IPS-18c (cell line): ENCODE measurements around the gene ACVR1B.

ENCODE experiments used
- H3K4me3 ChIP-seq: 2 replicates; pipeline ENCODE4 v1.7.0; 2013; ENCODE audit warnings: low read depth, mild to moderate bottlenecking, low read length, moderate library complexity; ENCODE audit not compliant: insufficient read depth
- H3K9me3 ChIP-seq: one replicate; pipeline ENCODE4 v1.6.1; 2013; ENCODE audit warnings: mild to moderate bottlenecking, low read length, moderate library complexity; ENCODE audit not compliant: control insufficient read depth, insufficient read depth

The ACVR1B gene

DNA sequence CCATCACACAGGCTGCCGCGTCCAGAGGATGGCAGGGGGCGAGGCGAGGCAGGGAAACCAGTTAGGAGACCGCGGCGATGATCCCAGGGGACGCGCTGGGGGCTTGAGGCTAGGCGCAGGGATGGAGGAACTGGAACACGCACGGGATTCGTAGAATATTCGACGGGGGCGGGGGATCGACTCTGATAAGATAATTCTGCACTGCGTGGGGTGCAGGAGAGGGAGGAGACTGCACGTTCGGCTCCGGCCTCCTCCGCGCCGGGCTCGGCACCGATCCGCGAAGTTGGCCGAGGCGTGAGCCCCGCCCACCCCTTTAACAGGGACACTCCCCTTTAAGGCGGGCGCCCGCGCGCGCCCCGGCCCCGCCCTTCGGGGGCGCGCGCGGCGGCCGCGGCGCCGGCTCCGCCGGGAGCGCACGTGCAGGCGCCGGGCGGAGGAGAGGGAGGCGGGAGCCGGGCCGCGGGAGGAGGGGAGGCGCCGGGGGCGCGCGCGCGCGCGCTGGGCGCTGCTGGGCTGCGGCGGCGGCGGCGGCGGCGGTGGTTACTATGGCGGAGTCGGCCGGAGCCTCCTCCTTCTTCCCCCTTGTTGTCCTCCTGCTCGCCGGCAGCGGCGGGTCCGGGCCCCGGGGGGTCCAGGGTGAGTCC lies at the start of gene ACVR1B:
TSS of gene ACVR1B (plus strand) at position 501 of the 644 bp plus-strand sequence. CDS start at position 546, 45 bp downstream.
- Histone ChIP-seq H3K9me3 (no peaks in the 10 kb centered on the region), H3K4me3 (peak within 1 kb of the TSS; percentile 85)

DNA sequence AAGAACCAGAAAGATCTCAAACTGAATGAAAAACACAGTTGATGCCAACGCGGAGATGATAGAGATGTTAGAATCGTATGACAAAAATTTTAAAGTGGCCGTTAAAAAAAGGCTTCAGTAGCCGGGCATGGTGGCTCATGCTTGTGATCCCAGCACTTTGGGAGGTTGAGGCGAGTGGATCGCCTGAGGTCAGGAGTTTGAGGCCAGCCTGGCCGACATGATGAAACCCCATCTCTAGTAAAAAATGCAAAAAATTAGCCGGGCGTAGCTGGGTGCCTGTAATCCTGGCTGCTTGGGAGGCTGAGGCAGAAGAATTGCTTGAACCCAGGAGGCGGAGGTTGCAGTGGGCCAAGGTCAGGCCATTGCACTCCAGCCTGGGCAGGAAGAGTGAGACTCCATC lies 49.6 kb upstream of the ACVR1B start:
- no peak overlapping the region for H3K4me3 ChIP-seq
- no peaks in the 10 kb centered on the region for H3K9me3 ChIP-seq

DNA sequence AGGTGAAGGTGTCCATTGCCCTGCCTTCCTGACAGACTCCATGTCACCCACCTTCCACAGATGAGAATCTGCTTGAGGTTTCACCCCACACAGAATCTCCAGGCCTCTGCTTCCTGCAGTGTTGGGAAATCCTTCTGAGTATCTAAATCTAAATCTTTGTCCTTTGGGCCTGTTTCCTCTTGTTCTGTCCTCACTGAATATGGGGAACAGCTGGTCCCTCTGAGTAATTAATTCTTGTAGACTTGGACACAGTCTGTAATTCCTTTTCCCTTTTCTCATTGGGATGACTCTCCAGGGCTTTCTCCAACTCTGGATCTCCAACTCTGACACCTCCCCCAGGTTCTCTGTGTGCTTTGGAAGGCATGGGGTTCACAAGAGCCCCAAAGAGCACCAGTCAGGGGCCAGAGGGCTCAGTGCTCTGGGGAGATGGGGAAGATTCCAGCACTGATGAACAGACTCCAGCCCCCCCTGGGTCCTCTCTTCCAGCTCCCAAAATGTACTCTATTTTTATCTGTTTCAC lies 46.5 kb upstream of the ACVR1B start:
- no peak overlapping the region for H3K4me3 ChIP-seq
- H3K9me3 ChIP-seq: no peaks in the 10 kb centered on the region

DNA sequence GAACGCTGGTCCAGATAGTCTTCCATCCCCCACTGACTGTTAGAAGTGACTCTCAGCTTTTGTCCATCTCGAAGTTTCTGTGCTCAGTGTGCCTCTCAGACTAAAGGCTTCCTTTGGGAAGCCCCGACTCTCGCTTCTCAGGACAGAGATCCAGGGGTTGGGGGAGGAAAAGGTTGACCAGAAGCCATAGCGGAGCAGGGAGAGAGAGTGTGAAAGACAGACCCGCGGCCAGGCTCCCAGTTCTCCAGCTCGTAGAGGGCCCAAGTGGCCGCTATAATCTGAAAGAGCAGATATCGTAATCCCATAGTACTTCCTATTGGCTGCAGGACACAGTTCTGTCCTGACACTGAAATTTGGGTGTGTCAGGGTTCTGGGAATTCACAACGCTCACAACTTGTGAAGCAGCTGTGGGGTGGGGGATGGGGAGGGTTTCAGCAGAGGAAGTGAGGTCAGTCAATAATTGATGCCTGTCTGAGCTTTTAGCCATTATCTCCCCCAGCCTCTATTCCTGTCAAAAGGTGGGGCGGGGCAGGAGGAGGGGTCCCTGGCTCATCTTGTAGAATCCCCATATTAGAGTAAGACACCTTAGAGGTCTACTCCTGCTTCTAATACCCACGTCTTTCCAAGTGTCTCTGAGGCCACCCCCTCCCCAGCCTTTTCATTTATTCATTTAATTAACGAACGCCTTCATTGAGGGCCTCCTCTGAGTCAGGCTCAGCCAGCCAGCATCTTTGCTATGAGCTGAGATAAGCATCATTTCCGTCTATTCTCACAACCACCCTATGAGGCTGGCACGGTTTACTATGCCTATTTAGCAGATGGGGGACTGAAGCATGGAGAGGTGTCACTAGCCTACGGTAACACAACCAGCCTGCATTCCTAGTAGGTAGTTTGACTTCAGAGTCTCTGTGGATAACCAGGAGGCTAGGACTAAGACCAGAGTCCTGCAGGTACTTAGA lies 45.7 kb upstream of the ACVR1B start:
- H3K9me3 ChIP-seq: no peaks in the 10 kb centered on the region
- H3K4me3 ChIP-seq: no peak overlapping the region

DNA sequence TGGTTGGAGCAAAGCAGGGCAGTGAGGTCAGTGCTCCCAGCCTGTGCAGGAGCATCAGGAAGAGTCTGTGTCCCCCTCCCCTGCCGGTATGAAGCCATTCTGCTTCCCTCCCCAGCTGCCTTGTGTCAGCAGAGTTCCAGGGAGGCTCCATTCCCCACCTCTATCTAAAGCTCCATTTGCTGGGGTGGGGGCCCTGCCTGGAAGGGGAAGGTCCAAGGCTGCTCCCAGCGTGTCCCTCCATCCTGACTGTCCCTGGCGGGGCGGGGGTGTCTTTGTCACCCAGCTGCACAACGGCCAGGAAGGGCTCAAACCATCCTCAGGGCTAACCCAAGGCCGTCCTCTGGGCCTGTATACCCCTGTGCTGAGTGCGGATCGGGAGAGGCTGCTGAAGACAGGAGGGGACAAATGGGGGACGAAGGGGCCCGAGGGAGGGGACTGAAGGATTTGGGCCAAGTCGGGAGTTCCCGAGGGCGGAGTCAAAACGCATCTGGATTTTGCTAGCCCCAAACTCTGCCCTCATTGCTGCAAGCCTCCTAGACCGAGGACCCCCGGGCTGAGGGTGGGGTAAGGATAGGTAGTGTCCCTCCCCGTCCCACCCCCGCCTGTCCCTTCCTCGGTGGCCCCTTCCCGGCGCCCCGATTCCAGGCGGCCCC lies 44.9 kb upstream of the ACVR1B start:
- Histone ChIP-seq H3K4me3 (peak overlapping the region; percentile 46; the same call in 1 of the 2 replicates), H3K9me3 (no peaks in the 10 kb centered on the region)

DNA sequence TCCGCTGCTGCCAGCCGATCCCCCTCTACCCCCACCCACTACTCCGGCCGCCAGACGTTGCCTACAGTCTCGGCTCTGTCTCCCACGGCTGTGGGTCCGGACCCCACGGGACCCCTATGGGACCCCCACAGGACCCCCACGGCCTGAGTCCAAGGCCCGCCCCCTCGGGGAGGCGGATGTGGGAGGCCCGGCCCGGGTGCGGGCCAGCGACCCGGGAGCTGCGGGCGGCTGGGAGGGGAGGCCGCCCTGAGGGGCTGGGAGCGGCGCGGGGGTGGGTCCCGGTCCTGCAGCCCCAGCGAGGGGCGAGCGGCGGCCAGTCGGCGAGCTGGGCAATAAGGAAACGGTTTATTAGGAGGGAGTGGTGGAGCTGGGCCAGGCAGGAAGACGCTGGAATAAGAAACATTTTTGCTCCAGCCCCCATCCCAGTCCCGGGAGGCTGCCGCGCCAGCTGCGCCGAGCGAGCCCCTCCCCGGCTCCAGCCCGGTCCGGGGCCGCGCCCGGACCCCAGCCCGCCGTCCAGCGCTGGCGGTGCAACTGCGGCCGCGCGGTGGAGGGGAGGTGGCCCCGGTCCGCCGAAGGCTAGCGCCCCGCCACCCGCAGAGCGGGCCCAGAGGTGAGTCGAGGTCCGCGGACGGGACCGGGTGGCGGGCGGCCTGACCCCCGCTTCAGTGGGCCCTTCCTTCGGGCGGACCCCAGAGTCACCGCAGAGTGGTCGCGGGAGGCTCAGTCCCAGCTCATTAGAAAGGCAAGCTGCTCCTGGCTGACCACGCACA lies 44.2 kb upstream of the ACVR1B start, which contains the start of gene ACVRL1:
TSS of gene ACVRL1 (plus strand) at position 422 of the 773 bp plus-strand sequence. CDS start 4,971 bp downstream, outside the sequence.
- peak within 1 kb of the TSS; percentile 46 for H3K4me3 ChIP-seq
- H3K9me3 ChIP-seq: no peaks in the 10 kb centered on the region

DNA sequence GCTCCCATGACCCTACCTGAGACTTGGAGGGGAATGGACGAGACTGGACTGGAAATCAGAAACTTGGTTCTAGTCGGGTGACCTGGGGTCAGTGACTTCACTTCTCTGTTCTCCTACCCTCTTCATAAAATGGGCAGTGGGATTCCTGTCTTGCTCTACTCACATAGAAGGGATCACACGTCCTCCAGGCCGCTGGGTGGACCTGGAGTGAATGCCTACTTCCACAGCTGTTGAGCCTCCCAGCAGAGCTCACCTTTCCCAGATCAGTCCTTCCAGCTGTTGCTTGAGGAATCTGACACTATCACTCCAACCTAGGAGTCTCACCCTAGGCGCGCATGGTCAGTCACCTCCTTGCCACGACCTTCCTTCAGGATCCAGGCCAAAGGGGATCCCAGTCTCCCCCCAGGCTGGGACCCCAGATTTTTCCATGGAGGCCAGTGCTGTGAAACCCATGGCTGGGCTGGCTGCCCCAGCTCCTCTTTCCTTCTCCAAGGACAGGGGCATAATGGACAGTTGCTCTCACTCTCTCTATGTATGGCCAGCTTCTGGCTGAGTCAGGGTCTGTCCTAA lies 43.6 kb upstream of the ACVR1B start:
- peak overlapping the region; percentile 46 for H3K4me3 ChIP-seq
- H3K9me3 ChIP-seq: no peaks in the 10 kb centered on the region

DNA sequence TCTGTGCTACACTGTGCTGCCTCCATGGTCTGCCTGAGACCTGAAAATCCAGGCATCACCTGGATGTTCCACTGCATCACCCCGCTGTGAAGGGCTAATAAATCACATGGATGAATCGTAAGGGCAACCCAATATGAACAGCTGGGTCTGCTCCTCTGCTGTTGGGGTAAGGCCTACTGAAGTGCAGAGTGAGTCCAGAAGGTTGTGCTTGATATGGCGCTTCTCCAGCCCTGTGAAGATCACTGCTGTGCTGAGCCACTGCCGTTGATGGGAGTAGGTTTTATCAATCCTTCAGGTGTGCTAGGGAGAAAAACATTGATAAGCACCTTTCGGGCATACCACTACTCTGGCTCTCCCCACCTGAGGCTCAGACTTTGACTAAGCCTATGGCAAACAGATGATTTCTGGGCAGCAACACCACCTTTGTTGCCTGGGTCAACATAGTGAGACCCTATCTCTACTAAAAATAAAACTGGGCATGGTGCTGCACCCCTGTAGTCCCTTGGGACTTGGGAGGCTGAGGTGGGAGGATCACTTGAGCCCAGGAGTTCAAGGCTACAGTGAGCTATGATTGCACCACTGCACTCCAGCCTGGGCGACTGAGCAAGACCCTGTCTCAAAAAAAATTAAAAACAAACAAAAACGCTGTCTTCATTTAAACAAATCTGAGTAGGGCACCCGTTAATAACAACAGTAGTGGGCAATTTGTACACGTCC lies 42.5 kb upstream of the ACVR1B start:
- H3K9me3 ChIP-seq: no peaks in the 10 kb centered on the region
- H3K4me3 ChIP-seq: no peak overlapping the region

DNA sequence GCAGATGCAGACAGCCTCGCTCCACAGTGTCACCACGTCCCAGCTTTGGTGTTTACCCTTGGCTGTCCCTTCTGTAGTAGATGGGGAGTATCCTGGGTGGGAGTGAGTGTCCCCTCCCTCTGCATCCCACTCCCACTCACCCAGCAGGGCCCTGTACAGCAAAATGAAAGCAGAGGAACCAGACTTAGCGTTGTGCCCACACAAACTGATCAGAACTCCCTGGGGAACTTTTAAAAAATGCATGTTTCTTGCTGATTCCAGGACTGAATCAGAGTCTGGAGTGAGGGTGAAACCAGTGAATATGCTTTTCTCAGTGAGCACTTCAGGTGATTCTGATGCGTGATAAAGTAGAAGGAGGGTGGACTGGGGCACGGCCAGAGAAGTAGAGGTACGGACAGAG lies 41.3 kb upstream of the ACVR1B start:
- no peak overlapping the region for H3K4me3 ChIP-seq

DNA sequence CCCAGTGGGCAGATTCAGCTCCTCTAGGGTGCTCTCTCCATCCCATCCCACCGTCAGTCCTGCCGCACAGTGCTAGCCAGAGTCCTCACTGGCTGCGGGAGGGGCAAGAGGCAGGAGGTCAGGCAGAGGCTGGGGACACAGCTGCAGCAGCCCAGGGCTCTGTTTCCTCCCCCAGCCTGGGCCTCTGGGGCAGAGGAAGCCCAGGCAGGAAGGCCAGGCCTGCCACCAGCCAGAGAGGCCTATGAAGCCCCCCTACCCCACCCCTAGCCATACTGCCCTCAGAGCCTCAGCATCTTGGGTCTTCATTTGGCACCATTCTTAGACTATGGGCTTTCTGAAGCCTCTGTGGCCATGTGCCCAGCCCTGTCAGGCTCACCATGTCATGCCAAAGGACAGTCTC lies 40.8 kb upstream of the ACVR1B start:
- Histone ChIP-seq H3K4me3 (no peak overlapping the region), H3K9me3 (no peaks in the 10 kb centered on the region)

More for the DNA sequence above, 41.3 kb upstream of the ACVR1B start:
- no peaks in the 10 kb centered on the region for H3K9me3 ChIP-seq

DNA sequence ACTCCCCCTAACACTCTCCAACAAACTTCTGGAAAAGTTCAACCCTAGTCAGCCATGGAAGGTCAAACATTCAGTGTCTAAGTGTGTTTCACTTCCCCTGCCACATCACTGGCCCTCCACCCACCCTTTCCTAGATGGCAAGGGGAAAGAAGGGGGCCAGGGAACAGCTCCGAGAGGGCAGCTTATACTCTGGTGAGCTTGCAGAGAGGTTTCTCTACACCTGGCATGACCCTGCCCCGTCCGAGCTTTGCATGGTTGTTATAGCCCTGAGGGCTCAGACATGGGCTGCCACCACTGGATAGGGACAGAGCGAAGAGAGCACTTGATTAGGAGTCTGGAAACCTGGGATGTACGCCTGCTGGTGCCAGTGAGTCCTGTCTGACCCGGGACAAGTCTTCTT lies 40.2 kb upstream of the ACVR1B start:
- Histone ChIP-seq H3K4me3 (no peak overlapping the region), H3K9me3 (no peaks in the 10 kb centered on the region)

DNA sequence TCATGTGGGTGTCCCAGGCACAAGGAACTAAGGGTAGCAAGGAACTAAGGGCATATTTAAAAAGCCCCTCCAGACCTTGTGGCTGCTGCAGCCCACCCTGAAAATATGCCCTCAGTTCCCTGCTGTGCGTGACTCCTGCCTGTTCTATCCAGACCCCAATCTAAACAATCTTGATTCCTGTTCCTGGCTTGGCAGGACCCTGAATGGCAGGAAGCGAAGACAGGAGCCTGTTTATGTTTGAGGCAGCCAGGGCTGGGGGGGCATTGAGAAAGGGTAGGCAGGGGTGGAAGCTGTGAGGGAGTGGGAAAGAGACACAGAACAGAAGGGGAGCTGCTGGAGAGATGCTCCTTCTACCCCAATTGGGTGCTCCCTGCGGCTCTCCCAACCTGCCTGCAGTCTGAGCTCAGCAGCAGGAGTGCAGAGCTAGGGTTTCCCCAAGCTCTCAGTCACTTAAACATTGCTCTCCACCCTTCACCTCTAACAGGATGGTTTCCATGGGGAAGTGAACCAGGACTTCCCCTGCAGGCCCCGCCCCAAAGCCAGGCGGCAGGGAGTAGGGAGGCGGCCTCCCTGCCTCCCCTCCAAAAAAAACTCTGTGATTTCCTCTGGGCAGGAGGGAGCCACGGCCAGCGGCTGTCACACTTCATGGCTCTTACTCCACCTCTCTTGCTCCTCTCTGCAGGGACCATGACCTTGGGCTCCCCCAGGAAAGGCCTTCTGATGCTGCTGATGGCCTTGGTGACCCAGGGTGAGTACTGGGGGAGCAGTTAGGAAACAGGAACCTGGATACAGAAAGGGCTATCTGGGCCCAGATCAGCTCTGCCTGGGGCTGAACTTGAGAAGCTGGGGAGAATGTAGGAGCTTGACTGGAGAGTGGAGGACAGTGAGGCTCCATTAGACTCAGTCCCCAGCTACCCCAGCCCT lies 39.4 kb upstream of the ACVR1B start:
- no peaks in the 10 kb centered on the region for H3K9me3 ChIP-seq
- H3K4me3 ChIP-seq: no peak overlapping the region

DNA sequence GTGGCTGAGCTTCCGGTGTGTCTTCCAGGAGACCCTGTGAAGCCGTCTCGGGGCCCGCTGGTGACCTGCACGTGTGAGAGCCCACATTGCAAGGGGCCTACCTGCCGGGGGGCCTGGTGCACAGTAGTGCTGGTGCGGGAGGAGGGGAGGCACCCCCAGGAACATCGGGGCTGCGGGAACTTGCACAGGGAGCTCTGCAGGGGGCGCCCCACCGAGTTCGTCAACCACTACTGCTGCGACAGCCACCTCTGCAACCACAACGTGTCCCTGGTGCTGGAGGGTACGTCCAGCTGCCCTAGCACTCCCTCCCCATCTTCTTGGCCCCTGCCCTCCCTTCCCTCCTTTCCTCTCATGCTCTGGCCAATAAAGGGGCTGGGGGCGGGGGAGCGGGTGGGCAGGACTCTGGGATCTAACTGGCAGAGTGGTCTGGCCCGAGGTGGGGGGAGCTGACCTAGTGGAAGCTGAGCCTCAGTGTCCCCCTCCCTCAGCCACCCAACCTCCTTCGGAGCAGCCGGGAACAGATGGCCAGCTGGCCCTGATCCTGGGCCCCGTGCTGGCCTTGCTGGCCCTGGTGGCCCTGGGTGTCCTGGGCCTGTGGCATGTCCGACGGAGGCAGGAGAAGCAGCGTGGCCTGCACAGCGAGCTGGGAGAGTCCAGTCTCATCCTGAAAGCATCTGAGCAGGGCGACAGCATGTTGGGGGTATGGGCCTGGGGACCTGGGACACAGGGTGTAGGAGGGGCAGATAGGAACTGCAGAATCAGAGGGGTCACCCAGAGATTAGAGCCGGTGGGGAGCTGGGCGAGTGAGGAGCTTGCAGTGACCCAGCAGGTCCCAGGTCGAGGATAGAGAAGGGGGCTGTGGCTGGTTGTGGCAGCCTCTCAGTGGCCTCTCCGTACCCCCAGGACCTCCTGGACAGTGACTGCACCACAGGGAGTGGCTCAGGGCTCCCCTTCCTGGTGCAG lies 38.1 kb upstream of the ACVR1B start:
- H3K9me3 ChIP-seq: no peaks in the 10 kb centered on the region
- no peak overlapping the region for H3K4me3 ChIP-seq
